GM12878 (cell line): Measurements from ENCODE around the gene UTP14C. TPM values are rescaled to one million over a fixed set of nuclear protein-coding genes. Genes with fewer than 3 reads are reported as not detected.
A peak's percentile ranks its signal among the peaks of the same experiment; 100 is the strongest.

Experiments
- ATF2 ChIP-seq: IDR thresholded peaks from 2 replicates; pipeline ENCODE4 v1.6.1; 2012; ENCODE audit warnings: low read length, inconsistent platforms
- BACH1 ChIP-seq: fragments of 450-650 bp; IDR thresholded peaks from 2 replicates; pipeline ENCODE4 v1.6.1; 2017; ENCODE audit warnings: mild to moderate bottlenecking, borderline replicate concordance
- CEBPB ChIP-seq, 2 experiments: fragments of 150-350 bp in 1 of 2; IDR thresholded peaks; 2 replicates each; pipeline ENCODE4 v1.6.1; 2012 to 2014; ENCODE audit warnings: low read depth in 2 of 2, low read length in 2 of 2, borderline replicate concordance in 1 of 2, inconsistent platforms in 1 of 2
- DPF2 ChIP-seq: fragments of 450-650 bp; IDR thresholded peaks from 2 replicates; pipeline ENCODE4 v1.6.1; 2017; ENCODE audit warnings: mild to moderate bottlenecking
- E2F8 ChIP-seq: fragments of 450-650 bp; IDR thresholded peaks from 2 replicates; pipeline ENCODE4 v1.6.1; 2018; ENCODE audit warnings: mild to moderate bottlenecking, low read depth, moderate library complexity; ENCODE audit not compliant: partially characterized antibody
- FOS ChIP-seq: IDR thresholded peaks from 3 replicates; pipeline ENCODE4 v1.6.1; 2011; ENCODE audit warnings: borderline replicate concordance; ENCODE audit not compliant: insufficient read length; ENCODE audit errors: extremely low read depth
- HDAC6 ChIP-seq: fragments of 200-600 bp; sonication (generic); IDR thresholded peaks from one replicate; pipeline ENCODE4 v1.8.0; 2017; ENCODE audit warnings: antibody characterized with exemption; ENCODE audit not compliant: unreplicated experiment
- JUND ChIP-seq: IDR thresholded peaks from 2 replicates; pipeline ENCODE4 v1.6.1; 2012; ENCODE audit warnings: low read depth, mild to moderate bottlenecking, low read length, improper control_type of control experiment, moderate library complexity
- MXI1 ChIP-seq: fragments of 150-350 bp; IDR thresholded peaks from 2 replicates; pipeline ENCODE4 v1.6.1; 2011; ENCODE audit warnings: low read depth, mild to moderate bottlenecking, inconsistent platforms, low read length, improper control_type of control experiment
- NKRF ChIP-seq: fragments of 450-650 bp; conservative IDR thresholded peaks from 2 replicates; pipeline ENCODE4 v1.6.1; 2017; ENCODE audit warnings: mild to moderate bottlenecking, moderate library complexity
- PBX3 ChIP-seq: IDR thresholded peaks from 2 replicates; pipeline ENCODE4 v1.6.1; 2011; ENCODE audit warnings: mild to moderate bottlenecking, low read depth, low read length, moderate library complexity; ENCODE audit not compliant: insufficient replicate concordance
- POLR2AphosphoS2 ChIP-seq: IDR thresholded peaks from 2 replicates; pipeline ENCODE4 v1.6.1; 2011; ENCODE audit warnings: low read depth, mild to moderate bottlenecking, low read length, improper control_type of control experiment, moderate library complexity
- RBBP5 ChIP-seq: fragments of 200-600 bp; sonication (generic); conservative IDR thresholded peaks from 2 replicates; pipeline ENCODE4 v1.6.1; 2016
- SP1 ChIP-seq: IDR thresholded peaks from one replicate; pipeline ENCODE4 v1.6.1; 2011; ENCODE audit warnings: low read depth, low read length
- WRNIP1 ChIP-seq: IDR thresholded peaks from 2 replicates; pipeline ENCODE4 v1.6.1; 2011; ENCODE audit warnings: low read depth, low read length, improper control_type of control experiment, borderline replicate concordance
- ZNF592 ChIP-seq: fragments of 450-650 bp; IDR thresholded peaks from 2 replicates; pipeline ENCODE4 v1.6.1; 2017; ENCODE audit warnings: mild to moderate bottlenecking, moderate library complexity
- polyA plus RNA-seq, 11 experiments: library from polyadenylated mRNA; depleted of rRNA in 4 of 11; unstranded in 6 of 11; stranded (reverse) in 5 of 11; fragments of >200 nt; fragmentation: Nextera tagmentation in 4 of 11; fragmentation: Illumina TruSeq in 1 of 11; extraction: Ambion mirVana in 4 of 11; extraction: Trizol in 1 of 11; gene quantifications; 1 replicate in 1 of 11; 2 replicates in 10 of 11; pipeline versions ENCODE4 v1.2.1 to v1.2.3, GENCODE V29; 2011 to 2016; ENCODE audit warnings: inconsistent platforms in 2 of 11, missing spikeins in 2 of 11, low read depth in 1 of 11
- total RNA-seq, 4 experiments: library from RNA; depleted of rRNA in 3 of 4; stranded (reverse); fragments of >200 nt in 3 of 4; fragmentation: Illumina TruSeq in 1 of 4; extraction: Trizol in 1 of 4; gene quantifications; 2 replicates each; pipeline versions ENCODE4 v1.2.1 to v1.2.3, GENCODE V29; 2013 to 2021

The UTP14C gene
- total and polyA plus RNA-seq, 10 of the 15 experiments (the other 5 are each of a cell fraction or from before 2014, with no cell fraction given), result 3.4 to 11.2 (median 6.0) TPM

GRCh38 chr13:52011632-52012511 is 12.6 kb upstream of the UTP14C start, which contains the start of gene ALG11 (continued):
- TF ChIP-seq PBX3, result peak; percentile 95
- TF ChIP-seq WRNIP1, result no peak
- peak; percentile 96 for TF ChIP-seq SP1
- no peak for TF ChIP-seq CEBPB (IDR thresholded peaks at IDR 0.05; ENCODE audit: borderline replicate concordance in 1 of 2, low read depth in 2 of 2, low read length in 2 of 2)
- TF ChIP-seq ATF2, result no peak
- TF ChIP-seq JUND, result no peak
- 0 out of 2 replicates have a peak, but pooled peaks have one; percentile 62 for TF ChIP-seq NKRF
- no peak for TF ChIP-seq RBBP5
- TF ChIP-seq HDAC6, result peak; percentile 65
- TF ChIP-seq FOS, result peak; percentile 62
- TF ChIP-seq E2F8, result no peak
- TF ChIP-seq MXI1, result peak; percentile 44; the same call in 1 of the 2 replicates
- TF ChIP-seq BACH1, result peak; percentile 43; the same call in 1 of the 2 replicates
- peak; percentile 80 for TF ChIP-seq POLR2AphosphoS2
- TF ChIP-seq DPF2, result peak; percentile 98
- TF ChIP-seq ZNF592, result no peak
